BJ (cell line): ENCODE results near the gene MYH8. TPM values are rescaled to one million over a fixed set of nuclear protein-coding genes. Genes with fewer than 3 reads are reported as not detected.

Experiments used
- CTCF ChIA-PET: fragments of 350-600 bp; formaldehyde crosslinking; extraction: SDS; loops from one replicate; lab custom pipeline; 2021; ENCODE audit warnings: antibody characterized with exemption, inconsistent platforms; lab: Yijun Ruan, JAX
- POLR2A ChIA-PET: fragments of 300-600 bp; sonication (Branson Sonifier 250); formaldehyde crosslinking; extraction: SDS; loops from one replicate; lab custom pipeline; 2021; ENCODE audit warnings: antibody characterized with exemption; lab: Charles Lee
- DNase-seq: peaks from one replicate; pipeline ENCODE4 v3.0.0-alpha.2; 2011; ENCODE audit warnings: low read depth
- H3K27me3 ChIP-seq: 2 replicates; pipeline ENCODE4 v1.6.0; 2011; ENCODE audit warnings: low read length; ENCODE audit not compliant: control insufficient read depth, insufficient read depth
- H3K36me3 ChIP-seq: 2 replicates; pipeline ENCODE4 v1.5.1; 2011; ENCODE audit warnings: low read length; ENCODE audit not compliant: control insufficient read depth, insufficient read depth
- H3K4me3 ChIP-seq: 2 replicates; pipeline ENCODE4 v1.5.1; 2011; ENCODE audit warnings: low read depth, mild to moderate bottlenecking, control low read depth, low read length
- CTCF ChIP-seq: IDR thresholded peaks from 2 replicates; pipeline ENCODE4 v1.5.1; 2011; ENCODE audit warnings: low read depth, mild to moderate bottlenecking, control low read depth, inconsistent platforms, low read length, moderate library complexity; ENCODE audit not compliant: insufficient read depth
- polyA plus RNA-seq: library from polyadenylated mRNA; depleted of rRNA; stranded (reverse); fragments of >200 nt; gene quantifications from 2 replicates; pipeline ENCODE4 v1.2.3, GENCODE V29; 2011

Gene MYH8
- polyA plus RNA-seq, 1 experiment, result not detected

- no peaks in the 10 kb centered on the region for H3K36me3 ChIP-seq
- CTCF ChIA-PET, result no interaction called here
- DNase-seq, result no peak
- no peaks in the 10 kb centered on the region for H3K27me3 ChIP-seq
- POLR2A ChIA-PET, result no interaction called here
- TF ChIP-seq CTCF, result no peak
- no peak overlapping the region for H3K4me3 ChIP-seq
These were observed 36.2 kb upstream of the MYH8 start for GRCh38 chr17:10457952-10458351.

GRCh38 chr17:10447026-10447931 is 25.5 kb upstream of the MYH8 start:
- ChIA-PET POLR2A (no interaction called here), CTCF (interaction anchor here (0.7 to 1.0 kb wide), 3 partner anchors 10 to 167 kb away, joined by 3 read pairs; no protein-coding TSS in a partner anchor)
- Histone ChIP-seq H3K27me3 (no peaks in the 10 kb centered on the region), H3K36me3 (no peaks in the 10 kb centered on the region), H3K4me3 (no peak overlapping the region)
- no peak for DNase-seq
- TF ChIP-seq CTCF, result no peak

DNA sequence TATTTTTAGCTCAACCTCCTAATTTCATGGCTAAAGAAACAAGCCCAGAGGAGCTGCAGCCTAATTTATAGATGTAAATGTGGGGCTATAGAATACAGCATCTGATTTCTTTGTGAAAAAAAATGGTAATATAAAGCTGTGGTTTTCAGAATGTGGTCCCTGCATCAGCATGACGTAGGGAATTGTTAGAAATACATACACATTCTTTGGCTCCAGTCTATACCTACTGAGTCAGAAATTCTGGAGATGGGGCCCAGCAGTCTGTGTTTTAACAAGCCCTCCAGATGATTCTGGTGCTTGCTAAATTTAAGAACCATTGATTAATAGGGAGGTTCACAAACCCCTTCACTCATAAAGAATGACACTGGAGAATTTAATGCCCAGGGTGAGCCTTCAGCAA is 18.1 kb upstream of the MYH8 start:
- ChIA-PET CTCF (no interaction called here), POLR2A (no interaction called here)
- Histone ChIP-seq H3K4me3 (no peak overlapping the region), H3K27me3 (no peaks in the 10 kb centered on the region), H3K36me3 (no peaks in the 10 kb centered on the region)
- no peak for TF ChIP-seq CTCF
- DNase-seq, result no peak

DNA sequence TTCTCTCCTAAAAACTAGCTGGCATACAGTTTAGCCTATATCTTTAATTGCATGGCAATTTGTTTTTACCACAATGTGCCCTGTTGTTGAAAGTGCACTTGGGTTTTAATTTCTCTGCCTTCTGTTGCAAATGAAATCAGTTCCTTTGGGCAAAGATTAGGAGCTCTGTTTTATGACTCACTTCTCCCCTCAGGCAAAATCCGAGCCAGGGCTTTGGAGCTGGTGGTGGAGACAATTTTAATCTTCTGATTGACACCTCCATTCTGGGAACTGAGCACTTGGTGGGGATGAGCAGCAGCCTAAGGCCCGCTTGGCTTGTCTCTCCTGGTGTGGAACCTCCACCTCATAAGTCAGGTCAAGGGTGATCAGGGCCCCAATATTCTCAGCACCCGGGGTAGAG is 13.3 kb upstream of the MYH8 start:
- no peaks in the 10 kb centered on the region for H3K36me3 ChIP-seq
- no peak overlapping the region for H3K4me3 ChIP-seq
- no peak for DNase-seq
- POLR2A ChIA-PET, result no interaction called here
- no peaks in the 10 kb centered on the region for H3K27me3 ChIP-seq
- CTCF ChIA-PET, result interaction anchor here (0.6 kb wide), 1 partner anchor 180 kb away, joined by 3 read pairs; no protein-coding TSS in a partner anchor
- TF ChIP-seq CTCF, result no peak

DNA sequence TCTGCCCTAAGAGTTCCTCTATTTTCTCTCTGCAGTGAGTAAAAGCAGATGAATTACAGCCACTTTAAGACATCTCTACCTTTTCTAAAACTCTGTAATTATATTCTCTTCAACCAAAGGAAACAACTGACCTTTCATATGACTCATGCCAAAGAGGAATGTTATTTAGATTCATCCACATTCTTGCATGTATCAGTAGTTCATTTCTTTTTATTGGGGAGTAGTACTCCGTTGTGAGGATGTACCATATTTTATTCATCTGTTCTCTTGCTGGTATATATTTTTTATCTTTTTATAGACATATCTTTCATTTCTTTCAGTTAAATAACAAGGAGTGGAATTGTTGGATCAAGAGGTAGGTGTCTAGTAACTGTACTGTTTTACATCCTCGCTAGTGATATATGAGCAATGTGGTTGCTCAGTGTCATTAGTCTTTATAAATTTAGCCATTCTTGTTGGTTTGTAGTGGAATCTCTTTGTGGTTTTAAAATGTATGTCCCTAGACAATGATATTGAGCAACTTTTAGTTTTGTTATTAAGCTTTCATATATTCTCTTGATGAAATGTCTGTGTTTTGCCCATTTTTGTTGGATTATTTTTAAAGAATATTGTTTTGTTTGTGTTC is 7.8 kb upstream of the MYH8 start:
- no peak for TF ChIP-seq CTCF
- peak; percentile 28 for DNase-seq
- H3K27me3 ChIP-seq, result no peaks in the 10 kb centered on the region
- H3K4me3 ChIP-seq, result no peak overlapping the region
- H3K36me3 ChIP-seq, result no peaks in the 10 kb centered on the region
- POLR2A ChIA-PET, result no interaction called here
- CTCF ChIA-PET, result no interaction called here
